Inferior parietal cortex (tissue), 1 donor: ENCODE data around the gene CFAP298.
A peak's percentile ranks its signal among the peaks of the same experiment; 100 is the strongest.
"Not testable (repeated sequence)": the region's sequence is repeated elsewhere in the genome, so short reads cannot be mapped to it uniquely, and the experiment has no call there.

Experiments
- DNase-seq: peaks from one replicate; pipeline ENCODE4 v3.0.0-alpha.2; 2016; ENCODE audit errors: extremely low spot score

CFAP298 gene, protein sequence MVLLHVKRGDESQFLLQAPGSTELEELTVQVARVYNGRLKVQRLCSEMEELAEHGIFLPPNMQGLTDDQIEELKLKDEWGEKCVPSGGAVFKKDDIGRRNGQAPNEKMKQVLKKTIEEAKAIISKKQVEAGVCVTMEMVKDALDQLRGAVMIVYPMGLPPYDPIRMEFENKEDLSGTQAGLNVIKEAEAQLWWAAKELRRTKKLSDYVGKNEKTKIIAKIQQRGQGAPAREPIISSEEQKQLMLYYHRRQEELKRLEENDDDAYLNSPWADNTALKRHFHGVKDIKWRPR

DNA sequence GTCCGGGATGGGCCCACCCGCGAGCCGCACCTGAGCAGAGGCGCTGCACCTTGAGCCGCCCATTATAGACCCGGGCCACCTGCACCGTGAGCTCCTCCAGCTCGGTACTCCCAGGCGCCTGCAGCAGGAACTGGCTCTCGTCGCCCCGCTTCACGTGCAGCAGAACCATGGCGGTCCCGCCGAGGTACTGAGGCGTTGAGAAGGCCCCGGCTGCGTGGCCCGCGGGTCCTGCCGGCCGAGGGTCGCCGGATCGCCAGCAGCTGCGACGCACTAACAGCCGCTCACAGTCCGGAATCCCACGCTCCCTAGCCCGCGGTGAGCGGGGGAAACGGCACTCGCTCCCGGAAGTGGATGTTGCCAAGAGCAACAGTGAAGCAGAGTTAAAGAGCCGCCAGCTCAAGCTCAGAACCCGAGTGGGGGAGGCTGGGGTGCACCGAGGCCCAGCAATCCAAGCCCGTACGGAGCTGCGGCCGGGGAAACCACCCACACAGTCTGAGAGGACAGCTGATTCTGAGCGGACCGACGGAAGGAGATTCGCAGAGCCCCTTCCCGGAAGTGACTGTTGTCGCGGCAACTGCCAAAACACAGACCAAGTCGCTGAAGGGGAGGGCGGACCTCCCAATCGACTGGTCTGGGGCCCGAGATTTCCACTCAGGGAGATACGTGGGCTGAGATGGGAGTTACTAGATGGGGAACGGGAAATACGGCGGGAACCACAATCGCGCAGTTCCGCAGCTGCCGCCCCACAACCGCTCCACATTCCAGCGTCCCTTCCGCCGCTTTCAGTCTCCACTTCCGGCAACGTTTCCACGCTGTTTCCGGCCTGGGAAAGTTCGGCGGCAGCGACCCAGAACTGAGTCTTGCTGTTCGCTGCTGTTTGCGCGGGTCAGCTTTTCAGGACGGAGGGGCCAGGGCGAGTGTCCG is at the start of gene CFAP298:
TSS of gene CFAP298 (minus strand) at position 303 of the 924 bp plus-strand sequence. CDS start at position 169, 134 bp downstream.
- peak; percentile 91 for DNase-seq

DNA sequence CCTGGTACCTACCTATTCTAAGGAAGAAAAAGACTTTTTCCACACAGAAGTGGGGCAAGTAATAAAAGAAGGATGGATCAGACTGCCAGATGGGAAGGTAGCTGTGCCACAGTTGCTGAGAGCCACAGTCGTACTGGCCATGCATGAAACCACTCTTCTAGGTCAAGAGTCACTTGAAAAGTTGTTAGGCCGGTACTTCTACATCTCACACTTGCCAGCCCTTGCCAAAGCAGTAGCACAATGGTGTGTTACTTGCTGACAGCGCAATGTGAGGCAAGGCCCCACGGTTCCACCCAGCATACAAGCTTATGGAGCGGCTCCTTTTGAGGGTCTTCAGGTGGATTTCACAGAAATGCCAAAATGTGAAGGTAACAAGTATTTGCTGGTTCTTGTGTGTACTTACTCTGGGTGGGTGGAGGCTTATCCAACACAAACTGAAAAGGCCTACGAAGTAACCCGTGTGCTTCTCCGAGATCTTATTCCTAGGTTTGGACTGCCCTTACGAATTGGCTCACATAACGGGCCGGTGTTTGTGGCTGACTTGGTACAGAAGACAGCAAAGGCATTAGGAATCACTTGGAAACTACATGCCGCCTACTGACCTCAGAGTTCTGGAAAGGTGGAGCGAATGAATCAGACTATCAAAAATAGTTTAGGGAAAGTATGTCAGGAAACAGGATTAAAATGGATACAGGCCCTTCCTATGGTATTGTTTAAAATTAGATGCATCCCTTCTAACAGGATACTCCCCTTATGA is 49.0 kb upstream of the CFAP298 start:
- not testable (repeated sequence) for DNase-seq

DNA sequence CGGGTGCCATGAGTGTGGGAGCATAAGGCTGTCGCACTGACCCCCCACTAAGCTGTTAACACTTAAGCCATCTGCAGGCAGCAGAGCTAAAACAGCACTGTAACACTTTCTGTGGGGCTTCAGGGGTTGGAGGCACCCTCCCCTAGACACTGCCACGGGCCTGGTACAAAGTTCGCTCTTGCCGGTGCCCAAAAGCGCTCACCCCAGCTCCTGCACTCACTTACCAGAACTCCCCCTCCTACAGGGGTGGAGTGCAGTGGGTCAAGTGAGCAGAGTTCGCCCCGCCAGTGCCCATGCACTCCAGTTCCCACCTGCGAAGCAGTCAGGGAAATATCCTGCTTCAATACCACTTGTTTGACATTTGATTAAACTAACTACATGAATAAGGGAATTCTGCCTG is 46.3 kb upstream of the CFAP298 start:
- no peak for DNase-seq

DNA sequence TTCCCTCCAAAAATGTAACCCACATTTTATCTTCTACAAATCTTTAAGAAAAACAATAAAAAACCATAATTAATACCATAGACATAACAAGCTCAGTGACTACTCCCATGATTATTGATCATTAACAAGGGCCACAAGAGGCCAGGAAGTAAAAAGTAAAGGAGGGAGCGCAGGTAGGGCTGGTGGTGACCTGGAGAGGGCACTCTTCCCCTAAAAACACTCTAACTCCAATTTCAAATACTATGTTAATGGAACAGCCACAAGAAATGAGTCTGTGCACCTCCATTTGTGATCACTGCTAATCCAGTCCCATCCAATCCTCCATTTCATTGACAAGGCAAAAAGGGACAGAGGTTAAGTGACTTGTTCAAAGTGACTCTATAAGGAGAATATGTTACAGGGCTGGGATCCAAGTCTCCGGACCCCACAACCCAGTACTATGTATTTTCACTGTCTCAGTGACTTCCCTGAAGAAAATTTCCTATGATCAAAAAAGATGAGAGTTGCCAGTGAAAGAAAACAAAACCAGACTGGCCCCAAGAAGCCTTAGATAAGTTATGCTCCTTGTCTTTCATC is 41.2 kb upstream of the CFAP298 start:
- no peak for DNase-seq

DNA sequence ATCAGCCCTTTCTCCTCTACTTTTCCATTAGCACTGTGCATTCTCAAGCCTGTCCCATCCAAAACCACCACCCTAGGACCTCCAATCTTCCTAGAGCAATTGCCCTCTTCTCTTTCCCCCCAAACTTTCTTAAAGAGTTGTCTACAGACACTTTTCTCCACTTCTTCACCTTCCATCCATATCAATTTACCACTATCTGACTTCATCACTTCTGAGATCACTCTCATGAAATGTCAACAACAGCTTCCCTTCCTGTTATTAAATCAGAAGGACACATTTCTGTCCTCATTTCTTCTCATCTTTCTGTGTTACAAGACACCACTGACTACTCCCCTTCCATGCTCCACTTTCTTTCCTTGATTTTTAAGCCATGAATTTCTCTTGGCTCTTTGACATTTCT is 36.0 kb upstream of the CFAP298 start:
- DNase-seq, result no peak

DNA sequence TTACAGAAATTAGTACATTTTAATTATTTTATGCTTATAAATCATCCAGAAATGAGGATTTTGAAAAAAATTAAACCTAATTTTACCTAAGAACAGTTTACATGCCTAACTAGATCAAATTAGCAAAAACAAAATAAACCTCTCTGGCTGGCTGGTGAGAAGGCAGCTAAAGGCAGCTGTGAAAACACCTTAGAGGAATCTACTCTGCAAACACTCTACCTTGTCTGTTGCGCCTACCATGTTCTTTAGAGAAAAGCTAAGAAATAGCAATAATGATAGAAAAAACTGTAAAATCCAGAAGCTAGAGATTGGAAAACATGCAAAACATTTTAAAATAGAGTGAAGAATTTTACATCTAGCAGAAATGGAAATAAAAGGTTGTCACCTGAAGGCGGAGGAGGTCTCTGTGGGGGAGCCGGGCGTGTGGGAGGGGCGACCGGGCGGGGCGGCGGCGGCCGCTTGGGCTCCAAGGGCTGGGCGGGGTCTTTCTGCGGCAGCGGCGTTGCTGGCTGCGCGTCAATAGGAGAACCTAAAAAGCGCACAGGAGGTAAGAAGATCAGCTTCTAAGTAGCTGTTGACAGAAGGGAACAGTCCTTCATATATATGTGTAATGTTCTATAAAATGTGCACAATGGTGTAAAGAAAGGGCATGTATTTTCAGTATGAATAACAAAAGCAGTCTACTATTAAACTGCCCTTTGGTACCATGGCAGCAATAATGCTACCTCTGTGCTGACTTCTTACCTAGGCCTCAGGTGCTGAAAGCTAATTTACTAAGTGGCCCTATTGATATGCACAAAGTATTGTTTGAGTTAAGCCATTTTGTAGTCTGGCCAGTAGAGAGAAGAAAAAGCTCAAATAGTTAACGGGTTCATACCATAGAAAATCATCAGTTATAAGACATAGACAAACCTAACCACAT is 33.3 kb upstream of the CFAP298 start:
- no peak for DNase-seq

DNA sequence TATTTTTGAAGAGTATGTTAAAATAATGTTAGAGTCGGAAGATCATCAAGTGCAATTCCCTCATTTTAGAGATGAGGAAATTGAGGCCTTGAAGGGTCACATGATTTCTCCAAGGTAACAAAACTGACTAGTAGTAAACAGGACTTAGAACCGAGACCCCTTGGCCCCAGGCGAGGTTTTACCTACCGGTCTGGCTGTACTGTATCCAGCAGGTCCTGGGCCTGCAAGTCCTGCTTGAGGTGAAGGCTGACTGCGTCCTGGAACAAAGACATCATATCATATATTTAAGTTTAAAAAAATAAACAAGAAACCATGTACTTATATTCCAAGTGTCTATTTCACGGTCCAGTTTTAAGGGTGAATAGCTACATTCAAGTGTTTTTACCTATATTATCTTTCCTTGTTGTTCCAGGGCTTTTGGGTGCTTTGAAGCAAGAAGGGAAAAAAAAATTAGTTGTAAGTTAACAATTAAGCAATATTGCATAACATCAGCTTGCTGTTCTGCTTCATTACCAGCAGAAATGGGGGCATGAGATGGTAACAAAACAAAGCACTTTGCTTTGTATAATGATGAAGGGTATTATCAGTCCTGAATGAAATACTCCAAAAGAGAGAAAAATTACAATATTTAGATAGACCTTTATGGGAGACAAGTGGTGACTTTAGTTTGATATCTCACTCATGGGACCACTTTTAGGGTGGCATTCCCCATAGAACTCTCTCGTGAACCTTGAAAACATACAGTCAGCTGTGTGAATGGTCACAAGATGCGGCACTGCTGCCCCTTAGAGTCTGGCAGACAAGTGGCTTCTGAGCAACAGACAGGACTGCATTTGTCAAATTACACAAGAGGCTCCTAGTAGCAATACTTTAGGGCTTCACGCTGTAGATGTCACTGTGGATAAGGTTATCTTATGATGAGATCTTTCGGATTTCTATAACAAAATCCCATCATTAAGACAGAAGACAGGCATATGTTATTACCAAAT is 29.8 kb upstream of the CFAP298 start:
- DNase-seq, result peak; percentile 20

DNA sequence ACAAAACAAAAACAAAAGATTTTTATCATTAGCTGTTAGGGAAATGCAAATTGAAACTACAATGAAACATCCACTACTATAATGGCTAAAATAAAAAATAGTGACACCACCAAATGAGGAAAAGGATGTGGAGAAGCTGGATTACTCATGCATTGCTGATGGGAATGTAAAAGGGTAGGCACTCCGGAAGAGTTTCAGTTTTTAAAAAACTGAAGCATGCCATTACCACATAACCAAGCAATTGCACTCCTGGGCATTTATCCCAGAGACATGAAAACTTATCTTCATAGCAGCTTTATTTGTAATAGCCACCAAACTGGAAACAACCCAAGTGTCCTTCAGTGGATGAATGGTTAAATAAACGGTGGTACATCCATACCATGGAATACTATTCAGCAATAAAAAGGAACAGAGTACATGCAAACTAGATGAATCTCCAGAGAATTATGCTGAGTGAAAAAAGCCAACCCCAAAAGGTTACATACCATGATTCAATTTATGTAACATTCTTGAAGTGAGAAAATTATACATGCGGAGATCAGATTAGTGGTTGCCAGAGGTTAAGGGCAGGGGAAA is 14.5 kb upstream of the CFAP298 start:
- DNase-seq, result no peak

DNA sequence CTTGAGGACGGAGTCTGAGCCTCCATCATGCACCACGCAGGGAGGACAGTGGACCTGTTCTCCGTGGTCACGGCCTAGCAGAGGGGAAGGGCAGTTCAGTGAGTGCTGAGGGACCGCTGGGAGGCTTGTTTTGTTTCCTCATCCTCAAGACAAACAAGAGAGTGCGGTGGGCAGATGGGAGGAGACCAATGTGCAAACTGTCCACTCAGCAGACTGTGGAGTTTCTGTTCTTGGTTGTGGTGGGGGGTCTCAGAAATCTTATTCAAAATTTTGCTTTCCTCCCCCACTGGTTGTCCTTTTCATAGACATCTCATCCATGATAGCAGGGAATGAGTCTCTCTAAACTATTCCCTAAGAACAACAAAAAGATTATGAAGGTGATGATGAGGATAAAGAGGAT is 6.0 kb upstream of the CFAP298 start:
- DNase-seq, result not testable (repeated sequence)

DNA sequence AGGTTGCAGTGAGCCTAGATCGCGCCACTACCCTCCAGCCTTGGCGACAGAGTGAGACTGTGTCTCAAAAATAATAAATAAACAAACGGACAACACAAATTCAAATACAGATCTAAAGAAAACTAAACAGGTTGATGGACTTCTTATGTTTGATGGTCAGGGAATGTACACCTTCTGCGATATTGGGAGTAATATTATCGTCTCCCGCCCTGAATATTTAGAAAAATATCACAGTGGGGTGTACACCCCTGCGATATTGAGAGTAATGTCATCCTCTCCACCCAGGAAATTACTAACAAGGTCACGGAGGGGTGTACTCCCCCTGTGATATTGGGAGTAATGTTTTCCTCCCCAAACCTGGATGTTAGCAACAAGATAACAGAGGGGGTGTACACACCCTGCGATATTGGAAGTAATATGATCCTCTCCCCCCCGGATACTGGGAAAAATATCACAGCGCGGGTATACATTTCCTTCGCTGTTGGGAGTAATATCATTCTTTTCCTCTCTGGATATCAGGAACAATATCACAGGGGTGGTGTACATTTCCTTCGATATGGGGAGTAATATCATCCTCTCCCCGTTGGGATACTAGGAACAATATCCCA is 1.4 kb upstream of the CFAP298 start:
- no peak for DNase-seq

DNA sequence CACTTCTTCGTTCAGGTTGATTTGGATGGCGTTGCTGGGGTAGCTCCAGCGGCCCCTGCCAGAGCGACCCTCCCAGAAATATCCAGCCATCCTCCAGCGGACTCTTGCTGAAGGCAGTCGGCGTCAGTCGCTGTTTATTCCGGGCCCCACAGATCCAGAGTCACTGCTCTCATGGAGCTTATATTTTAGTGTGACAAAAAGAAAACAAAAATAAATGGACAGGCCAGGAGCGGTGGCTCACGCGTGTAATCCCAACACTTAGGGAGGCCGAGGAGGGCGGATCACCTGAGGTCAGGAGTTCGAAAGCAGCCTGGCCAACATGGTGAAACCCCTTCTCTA is 791 bp upstream of the CFAP298 start:
- no peak for DNase-seq

DNA sequence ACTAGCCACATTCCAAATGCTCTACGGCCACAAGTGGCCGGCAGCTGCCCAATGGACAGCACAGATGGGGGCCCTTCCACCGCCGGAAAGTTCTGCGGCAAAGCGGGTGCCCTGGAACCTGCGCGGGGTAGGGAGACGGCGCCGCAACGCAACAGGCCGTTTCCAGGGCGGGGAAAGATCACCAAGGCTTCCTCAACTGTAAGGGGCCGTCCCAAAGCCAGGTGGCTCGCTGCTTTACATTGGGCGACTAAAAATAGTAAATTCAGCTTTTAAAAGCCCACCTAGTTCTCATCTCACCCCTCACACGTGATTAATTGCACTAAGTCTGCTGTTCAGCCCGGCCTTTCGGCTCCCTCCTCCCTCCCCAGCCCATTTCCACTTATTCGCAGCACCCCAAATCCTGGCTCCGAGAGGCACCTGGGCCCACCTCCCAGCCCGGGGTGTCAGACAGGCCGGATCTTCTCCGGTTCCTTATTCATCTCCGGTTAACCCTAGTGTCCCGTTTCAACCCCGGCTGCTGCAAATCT is 643 bp downstream of the CFAP298 start:
- DNase-seq, result no peak

DNA sequence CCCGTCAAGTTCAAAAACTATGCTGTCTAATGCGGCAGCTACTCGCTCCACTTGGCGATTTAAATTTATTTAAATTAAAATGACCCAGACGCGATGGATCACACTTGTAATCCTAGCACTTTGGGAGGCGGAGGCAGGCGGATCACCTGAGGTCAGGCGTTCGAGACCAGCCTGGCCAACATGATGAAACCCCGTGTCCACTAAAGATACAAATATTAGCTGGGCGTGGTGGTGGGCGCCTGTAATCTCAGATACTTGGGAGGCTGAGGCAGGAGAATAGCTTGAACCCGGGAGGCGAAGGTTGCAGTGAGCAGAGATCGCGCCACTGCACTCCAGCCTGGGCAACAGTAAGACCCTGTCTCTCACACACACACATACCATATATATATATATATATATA is 1.2 kb downstream of the CFAP298 start:
- not testable (repeated sequence) for DNase-seq

DNA sequence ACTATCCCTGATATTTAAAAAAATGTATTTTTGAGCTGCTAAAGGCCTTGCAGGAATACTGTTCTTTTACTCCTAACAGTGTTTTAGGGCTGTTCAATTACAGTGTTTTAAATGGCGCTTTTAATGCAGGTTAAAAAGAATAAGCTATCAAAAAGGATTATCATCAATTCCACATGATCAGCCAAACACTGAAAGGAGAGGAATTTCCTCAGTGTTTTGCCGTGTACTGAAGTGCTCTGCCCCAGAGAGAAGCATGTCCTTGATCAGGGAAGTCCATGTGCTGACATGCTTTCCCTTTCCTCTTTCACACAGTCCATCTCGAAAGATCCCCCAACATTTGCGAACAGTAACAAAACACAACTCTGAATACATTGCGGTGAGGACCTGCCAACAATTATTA is 3.3 kb downstream of the CFAP298 start:
- no peak for DNase-seq

DNA sequence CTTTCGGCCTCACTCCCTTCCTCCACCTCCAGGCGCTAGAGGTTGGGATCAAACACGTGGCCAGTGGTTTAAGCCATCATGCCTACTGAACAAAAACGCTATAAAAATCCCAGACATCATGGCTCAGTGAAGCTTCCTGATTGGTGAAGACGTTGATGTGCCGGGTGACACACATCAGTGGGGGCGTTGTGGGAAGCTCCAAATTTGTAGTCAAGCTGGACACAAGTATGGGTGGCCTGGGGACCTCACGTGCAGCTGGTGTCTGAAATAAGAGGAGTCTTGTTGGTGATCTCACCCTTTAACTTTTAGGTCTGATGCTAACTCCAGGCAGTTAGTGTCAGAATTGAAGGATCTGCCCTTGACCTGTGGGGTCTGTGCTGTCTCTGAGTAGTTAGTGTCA is 6.7 kb downstream of the CFAP298 start:
- DNase-seq, result no peak

DNA sequence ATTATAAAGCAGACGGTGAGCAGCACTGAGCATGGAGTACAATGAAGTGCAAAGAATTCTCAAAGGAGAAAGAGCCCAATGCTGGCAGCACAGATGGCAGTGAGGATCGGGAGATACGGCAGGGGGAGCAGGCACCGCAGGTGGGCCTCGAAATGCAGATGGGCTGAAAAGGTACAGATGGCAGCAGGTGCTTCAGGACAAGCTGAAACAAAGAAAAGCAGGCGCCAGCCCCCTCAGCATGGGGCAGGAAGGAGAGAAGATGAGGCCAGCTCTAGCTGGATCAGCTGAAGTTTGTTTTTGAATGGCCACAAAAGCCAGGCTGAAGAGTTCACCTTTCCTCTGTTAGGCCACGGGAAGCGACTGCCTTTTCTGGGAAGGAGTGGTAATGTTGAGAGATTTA is 7.7 kb downstream of the CFAP298 start:
- DNase-seq, result no peak

DNA sequence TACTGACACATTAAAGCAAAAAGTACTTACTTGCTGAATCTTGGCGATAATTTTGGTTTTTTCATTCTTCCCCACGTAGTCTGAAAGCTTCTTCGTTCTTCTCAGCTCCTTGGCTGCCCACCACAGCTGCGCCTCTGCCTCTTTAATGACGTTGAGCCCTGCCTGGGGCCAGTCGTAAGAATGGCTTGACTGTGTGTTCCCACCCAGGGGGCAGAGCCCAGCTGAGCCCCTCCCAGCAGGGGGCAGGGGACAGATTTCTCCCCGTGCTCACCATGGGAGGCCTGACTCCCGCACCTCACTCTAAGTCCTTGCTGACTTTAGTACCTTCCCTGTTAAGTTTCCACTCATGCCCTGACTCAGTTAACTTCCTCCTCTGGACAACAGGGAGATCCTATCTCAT is 9.0 kb downstream of the CFAP298 start:
- no peak for DNase-seq

DNA sequence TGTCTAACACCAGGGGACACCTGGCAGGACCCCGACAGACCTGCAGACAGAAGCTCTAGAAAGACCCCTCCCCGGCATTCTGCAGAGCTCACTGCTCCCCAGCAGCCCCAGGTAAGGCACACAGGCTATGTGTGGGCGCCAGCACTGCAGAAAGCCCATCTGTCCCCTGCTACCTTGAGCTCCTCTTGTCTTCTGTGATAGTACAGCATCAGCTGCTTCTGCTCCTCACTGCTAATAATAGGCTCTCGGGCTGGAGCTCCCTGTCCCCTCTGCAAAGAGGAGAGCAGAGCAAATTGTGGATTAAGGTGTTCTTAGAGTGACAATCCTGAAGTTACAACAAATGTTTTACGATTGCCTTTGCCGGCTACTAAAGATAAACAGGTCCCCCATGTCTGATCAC is 10.1 kb downstream of the CFAP298 start:
- no peak for DNase-seq

DNA sequence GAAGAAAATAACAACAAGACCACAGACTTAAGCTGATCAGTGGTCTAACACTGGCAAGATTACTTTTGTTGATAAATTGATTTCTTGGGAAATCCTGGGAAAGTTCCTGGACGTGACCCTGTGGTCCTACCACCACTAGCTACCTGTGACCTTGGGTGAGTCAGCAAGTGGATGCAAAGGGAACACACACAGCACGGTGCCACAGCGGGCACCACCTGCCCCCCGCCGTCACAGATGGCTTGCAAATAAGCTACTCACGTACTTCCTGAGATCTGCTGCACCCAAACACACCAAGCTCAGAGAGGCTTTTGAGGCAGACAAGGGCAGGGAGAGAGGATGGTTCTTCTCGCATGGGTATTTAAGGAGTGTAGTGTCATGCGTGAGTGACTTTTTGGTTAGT is 12.7 kb downstream of the CFAP298 start:
- no peak for DNase-seq
